Measurements from ENCODE around the gene MRPL27.
"Not testable (repeated sequence)": the region's sequence is repeated elsewhere in the genome, so short reads cannot be mapped to it uniquely, and the experiment has no call there.

Gene MRPL27

GRCh38 chr17:50339381-50339780, 33.6 kb downstream of the MRPL27 start:
- DNase-seq (ENCODE audit: extremely low read depth, low read depth) = no peak

GRCh38 chr17:50338645-50339044, 34.3 kb downstream of the MRPL27 start:
- no peak for DNase-seq (ENCODE audit: extremely low read depth, low read depth)
- TF ChIP-seq CTCF (IDR thresholded peaks at IDR 0.05; ENCODE audit: low read depth, low read length) = no peak

More at GRCh38 chr17:50339381-50339780, 33.6 kb downstream of the MRPL27 start:
- TF ChIP-seq CTCF (IDR thresholded peaks at IDR 0.05; ENCODE audit: low read depth, low read length) = no peak

GRCh38 chr17:50337956-50338355, 35.0 kb downstream of the MRPL27 start:
- no peak for DNase-seq (ENCODE audit: extremely low read depth, low read depth)
- no peak for TF ChIP-seq CTCF (IDR thresholded peaks at IDR 0.05; ENCODE audit: low read depth, low read length)

- DNase-seq (ENCODE audit: extremely low read depth, low read depth) = not testable (repeated sequence)
Measured at GRCh38 chr17:50333291-50334057, 39.5 kb downstream of the MRPL27 start.

- TF ChIP-seq CTCF (IDR thresholded peaks at IDR 0.05; ENCODE audit: low read depth, low read length) = no peak
- no peak for DNase-seq (ENCODE audit: extremely low read depth, low read depth)
Measured at GRCh38 chr17:50332196-50332595, 40.8 kb downstream of the MRPL27 start.

- DNase-seq (ENCODE audit: extremely low read depth, low read depth) = peak; percentile 58
Measured at GRCh38 chr17:50331085-50331791, 41.7 kb downstream of the MRPL27 start.

GRCh38 chr17:50330151-50330775, 42.7 kb downstream of the MRPL27 start:
- DNase-seq (ENCODE audit: extremely low read depth, low read depth) = no peak
- TF ChIP-seq CTCF (IDR thresholded peaks at IDR 0.05; ENCODE audit: low read depth, low read length) = no peak

More at GRCh38 chr17:50331085-50331791, 41.7 kb downstream of the MRPL27 start:
- TF ChIP-seq CTCF (IDR thresholded peaks at IDR 0.05; ENCODE audit: low read depth, low read length) = no peak
